ENCODE results near the gene DCBLD1.
"Not testable (repeated sequence)": the region's sequence is repeated elsewhere in the genome, so short reads cannot be mapped to it uniquely, and the experiment has no call there.

DCBLD1 gene

GRCh38 chr6:117482240-117483003 lies at the start of gene DCBLD1:
Gene DCBLD1, plus strand, starts transcription at chr6:117482674. Its CDS starts 108 bp downstream, at chr6:117482782.
- peak; percentile 76 for DNase-seq

GRCh38 chr6:117440706-117441525 lies 41.6 kb upstream of the DCBLD1 start:
- DNase-seq, result no peak

- no peak for DNase-seq
Measured at GRCh38 chr6:117441824-117442264, 40.6 kb upstream of the DCBLD1 start.

- DNase-seq, result not testable (repeated sequence)
Measured at GRCh38 chr6:117442313-117442712, 40.2 kb upstream of the DCBLD1 start.

GRCh38 chr6:117444600-117444999 lies 37.9 kb upstream of the DCBLD1 start:
- no peak for DNase-seq

- no peak for DNase-seq
Measured at GRCh38 chr6:117446861-117447260, 35.6 kb upstream of the DCBLD1 start.

GRCh38 chr6:117448011-117448410 lies 34.5 kb upstream of the DCBLD1 start:
- DNase-seq, result no peak

- no peak for DNase-seq
Measured at GRCh38 chr6:117448732-117449485, 33.6 kb upstream of the DCBLD1 start.

- peak; percentile 59 for DNase-seq
Measured at GRCh38 chr6:117449549-117450439, 32.7 kb upstream of the DCBLD1 start.

GRCh38 chr6:117451671-117452070 lies 30.8 kb upstream of the DCBLD1 start:
- no peak for DNase-seq

- no peak for DNase-seq
Measured at GRCh38 chr6:117456250-117456649, 26.2 kb upstream of the DCBLD1 start.

- no peak for DNase-seq
Measured at GRCh38 chr6:117456998-117457397, 25.5 kb upstream of the DCBLD1 start.

GRCh38 chr6:117459204-117459944 lies 23.1 kb upstream of the DCBLD1 start:
- DNase-seq, result peak; percentile 20

GRCh38 chr6:117463762-117464665 lies 18.5 kb upstream of the DCBLD1 start:
- no peak for DNase-seq

- no peak for DNase-seq
Measured at GRCh38 chr6:117464700-117465099, 17.8 kb upstream of the DCBLD1 start.

- DNase-seq, result no peak
Measured at GRCh38 chr6:117465691-117466090, 16.8 kb upstream of the DCBLD1 start.

GRCh38 chr6:117467876-117468275 lies 14.6 kb upstream of the DCBLD1 start:
- no peak for DNase-seq

GRCh38 chr6:117468527-117468926 lies 13.9 kb upstream of the DCBLD1 start:
- DNase-seq, result not testable (repeated sequence)

GRCh38 chr6:117469356-117469755 lies 13.1 kb upstream of the DCBLD1 start:
- no peak for DNase-seq

GRCh38 chr6:117469791-117470190 lies 12.7 kb upstream of the DCBLD1 start:
- no peak for DNase-seq
